ENCODE measurements around the gene FAM117A.

FAM117A gene

DNA sequence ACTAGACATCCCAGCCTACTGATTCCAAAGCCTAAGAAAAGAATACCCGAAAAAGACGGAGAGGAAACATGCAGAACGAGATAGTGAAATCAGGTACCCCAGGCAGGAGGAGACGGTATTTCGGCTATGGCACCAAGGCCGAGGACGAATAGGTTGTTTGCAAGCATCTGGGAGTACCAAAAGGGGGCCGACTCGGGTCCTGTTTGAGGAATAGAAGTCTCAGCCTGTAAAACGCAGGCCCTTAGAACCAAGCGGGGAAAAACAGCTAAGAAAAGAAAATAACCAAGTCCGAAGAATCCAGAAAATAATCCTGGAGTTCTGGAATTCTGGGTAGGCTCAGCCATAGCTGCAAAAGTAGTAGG is 56.7 kb downstream of the FAM117A start:
- no peak for DNase-seq

DNA sequence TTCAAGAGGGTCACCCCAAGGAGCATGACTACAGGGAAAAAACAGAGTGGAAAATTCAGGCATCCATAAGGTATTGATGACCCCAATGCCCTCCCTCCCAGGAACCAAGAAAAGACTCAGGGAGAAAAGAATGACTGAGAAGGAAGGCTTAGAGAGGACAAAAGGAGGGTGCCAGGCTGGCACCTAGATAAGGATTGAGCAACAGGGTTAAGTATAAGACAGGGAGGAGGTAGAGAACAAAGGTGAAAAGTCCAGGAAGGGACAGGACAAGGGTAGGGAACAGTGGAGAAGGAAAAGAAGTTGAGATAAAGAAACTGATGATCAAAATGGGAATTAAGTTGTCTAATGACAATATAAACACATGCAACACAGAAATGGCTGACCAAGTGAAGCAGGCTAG is 58.7 kb downstream of the FAM117A start:
- DNase-seq: no peak

DNA sequence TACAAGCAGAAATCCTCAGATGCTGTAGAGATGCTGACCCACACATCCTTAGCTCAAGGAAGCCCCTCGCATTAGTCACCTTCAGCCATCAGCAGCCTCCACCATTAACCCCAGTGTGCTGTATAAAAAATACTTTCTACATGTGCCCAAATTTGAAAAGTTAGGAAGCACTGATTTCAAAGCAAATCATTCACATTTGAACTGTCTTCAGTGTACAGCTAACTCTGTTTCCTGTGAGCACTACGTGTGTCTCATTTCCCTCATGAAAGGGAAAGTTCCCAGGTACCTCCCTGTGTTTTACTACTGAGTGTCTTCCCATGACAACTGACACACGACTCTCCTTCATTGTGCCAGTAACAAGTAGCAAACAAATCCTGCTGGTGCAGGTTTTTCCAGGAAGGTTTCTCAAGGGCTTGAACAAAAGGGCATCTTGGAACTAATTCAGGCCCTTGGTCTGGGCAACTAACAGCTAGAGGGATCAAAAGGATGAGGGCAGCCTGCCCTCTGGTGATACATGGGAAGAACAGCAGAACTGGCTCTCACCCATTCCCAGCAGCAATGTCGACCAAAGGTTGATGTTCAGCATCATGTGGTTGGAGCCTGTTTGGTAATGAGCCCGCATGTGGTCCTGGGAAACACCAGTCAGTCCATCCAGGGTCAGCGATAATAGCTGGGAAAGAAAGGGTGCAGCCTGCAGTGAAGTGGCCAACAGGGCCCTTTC is 60.2 kb downstream of the FAM117A start:
- DNase-seq: no peak

DNA sequence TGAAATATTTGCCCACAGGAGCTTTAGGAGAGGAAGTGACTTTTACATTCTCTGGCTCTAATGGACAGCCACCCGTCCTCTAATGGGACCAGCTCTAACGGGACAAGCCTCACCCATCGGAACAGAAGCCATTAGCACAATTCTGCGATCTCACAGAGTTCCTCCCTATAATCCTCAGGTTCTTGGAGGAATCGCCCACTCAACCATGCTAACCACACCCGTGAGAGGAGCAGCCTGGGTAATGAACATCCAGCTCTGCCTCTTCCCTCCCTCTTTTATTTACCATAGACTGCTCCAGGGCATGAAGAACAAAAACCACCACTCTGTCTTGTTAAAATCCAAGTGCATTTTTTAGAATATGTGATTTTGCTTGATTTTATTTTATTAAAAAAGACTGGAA is 63.0 kb downstream of the FAM117A start:
- no peak for DNase-seq

DNA sequence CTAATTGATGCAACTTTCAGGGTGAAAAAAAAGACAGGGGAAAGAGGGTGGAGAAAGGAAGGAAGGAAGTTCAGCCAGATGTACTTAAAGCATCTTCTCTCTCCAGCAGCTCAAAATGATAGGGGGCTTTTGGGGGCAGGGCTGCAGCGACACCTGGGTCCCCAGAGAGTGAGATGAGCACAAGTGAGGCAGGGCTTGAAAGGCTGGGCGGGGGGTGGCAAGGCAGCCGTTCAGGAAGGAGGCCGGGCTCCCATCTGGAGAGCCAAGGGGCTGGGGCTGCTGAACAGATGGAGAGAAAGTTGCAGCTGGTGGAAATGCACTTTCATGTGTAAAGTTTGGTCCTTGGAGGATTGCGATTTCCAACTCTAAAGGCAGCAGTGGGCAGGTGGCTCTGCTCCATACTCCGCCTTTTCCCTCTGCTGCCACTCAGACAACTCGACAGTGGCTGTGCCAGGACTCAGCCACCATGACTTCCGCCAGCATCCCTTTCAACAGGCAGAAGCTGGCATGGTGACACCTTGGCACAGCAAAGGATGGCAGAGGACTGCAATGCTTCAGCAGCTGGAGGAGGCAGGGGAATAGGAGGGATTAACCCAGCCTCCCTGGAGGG is 63.9 kb downstream of the FAM117A start:
- no peak for DNase-seq

DNA sequence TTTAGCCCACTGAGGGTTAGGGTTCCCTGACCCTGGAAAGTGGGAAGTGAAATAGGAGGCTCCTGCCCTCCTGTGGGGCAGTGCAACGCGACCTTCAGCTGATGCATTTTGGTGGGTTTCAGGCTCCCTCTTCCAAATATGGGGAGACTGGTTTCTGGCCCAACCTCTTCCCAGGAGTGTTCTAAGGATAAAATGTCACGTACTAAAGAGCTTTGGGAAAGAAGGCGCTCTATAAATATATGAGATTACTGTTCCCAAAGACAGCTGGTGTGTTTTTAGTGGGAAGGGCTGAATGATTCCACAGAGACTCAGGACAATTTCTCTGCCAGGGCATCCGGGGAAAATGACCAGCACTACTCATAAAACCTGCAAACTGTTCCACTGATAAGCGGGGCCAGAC is 65.9 kb downstream of the FAM117A start:
- no peak for DNase-seq

DNA sequence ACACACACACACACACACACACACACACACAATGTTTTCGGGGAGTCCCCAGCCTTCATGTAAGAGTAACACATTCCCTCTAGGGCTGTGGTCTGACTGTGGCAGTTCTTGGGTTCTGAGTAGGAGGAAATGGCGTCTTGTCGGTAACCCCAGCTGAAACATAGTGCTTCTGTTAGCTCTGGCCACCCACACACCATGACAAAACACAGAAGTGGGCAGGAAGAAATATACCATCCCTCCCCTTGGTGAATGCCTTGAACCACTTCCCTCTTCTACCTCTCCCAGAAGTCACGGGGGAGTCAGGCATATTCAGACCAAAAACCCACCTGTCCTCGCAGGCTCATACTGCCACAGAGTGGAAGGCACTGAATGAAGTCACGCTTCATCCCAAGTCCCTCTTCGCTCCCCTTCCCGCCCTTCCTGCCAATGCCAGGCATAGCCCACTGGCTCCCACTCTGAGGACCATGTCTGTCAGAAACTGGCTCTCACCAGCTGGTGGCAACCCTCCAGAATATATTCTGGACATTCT is 67.6 kb downstream of the FAM117A start:
- no peak for DNase-seq

DNA sequence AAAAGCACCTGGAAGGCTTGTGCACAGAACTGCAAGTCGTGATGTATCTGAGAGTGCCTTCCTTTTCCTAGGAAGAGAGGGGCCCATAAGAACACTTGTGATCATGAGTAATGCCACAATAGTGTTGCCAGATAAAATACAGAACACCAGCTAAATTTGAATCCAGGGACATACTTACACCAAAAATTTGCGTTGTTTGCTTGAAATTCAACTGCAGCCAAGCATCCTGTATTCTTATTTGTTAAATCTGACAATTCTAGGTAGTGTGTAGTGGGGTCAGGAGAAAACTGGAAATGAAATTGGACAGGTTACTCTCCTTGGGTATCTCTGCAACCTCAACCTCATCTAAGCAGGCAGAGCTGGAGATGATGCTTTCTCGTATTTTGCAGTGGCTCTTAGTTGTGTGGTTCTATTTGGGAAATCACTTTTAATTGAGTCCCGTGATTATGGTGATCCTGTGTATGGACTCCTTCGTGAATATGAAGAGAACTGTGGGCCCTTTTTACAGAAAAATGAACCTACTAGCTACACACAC is 68.2 kb downstream of the FAM117A start:
- DNase-seq: no peak

DNA sequence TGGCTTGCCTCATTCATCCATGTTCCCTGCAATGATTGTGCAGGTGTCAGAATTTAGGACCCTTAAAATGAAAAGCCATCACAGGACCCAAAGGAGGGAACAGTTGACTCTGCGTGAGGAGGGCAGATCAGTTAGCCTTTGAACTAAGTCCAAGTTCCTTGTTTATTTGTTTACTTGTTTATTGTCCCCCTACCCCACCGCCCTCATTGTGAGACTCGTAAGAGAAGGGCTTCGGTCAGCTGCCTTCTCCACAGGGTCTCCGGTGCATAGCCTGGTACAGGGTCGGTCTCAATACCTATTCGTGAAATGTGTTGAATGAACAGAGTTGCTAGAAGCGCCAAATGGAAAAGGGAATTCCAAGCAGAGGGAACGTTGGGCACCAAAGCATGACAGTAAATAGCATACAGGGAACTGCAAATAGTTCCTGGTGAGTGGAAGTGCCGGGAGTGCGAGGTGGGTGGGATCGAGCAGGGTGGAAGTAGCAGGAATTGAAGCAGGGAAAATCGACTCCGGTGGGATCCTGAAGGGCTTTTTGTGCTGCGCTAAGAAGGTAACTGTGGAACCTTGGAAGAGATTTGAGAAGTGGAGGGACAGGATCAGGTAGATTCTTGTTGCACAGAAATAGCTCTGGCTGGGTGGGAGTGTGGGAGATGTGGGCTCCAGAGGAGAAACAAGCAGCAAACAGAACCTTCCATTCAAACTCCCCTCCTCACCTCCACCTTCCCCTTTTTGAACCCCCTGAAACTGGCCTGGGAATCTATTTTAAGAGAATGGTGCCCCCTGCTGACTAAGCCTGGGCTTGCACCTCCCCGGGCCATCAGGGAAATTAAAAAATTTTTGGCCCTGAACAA is 68.9 kb downstream of the FAM117A start:
- no peak for DNase-seq

DNA sequence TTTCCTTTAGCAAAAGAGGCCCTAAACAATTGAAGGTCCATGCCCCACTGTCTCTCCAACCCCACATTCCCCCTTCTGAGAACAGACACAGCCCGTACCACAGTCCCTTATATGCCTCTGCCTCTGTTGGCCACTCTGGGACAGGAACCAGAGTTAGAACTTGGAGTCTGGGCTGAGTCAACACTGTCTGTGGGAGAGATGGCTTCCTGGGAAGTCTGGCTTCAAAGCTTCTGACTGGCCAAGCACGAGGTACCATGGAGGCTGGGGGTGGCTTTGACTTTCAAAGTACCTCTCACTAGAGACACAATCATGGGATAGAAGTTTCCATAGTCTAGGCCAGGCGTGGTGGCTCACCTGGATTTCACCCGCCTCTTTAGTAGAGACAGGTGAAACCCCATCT is 71.2 kb downstream of the FAM117A start:
- DNase-seq: no peak

DNA sequence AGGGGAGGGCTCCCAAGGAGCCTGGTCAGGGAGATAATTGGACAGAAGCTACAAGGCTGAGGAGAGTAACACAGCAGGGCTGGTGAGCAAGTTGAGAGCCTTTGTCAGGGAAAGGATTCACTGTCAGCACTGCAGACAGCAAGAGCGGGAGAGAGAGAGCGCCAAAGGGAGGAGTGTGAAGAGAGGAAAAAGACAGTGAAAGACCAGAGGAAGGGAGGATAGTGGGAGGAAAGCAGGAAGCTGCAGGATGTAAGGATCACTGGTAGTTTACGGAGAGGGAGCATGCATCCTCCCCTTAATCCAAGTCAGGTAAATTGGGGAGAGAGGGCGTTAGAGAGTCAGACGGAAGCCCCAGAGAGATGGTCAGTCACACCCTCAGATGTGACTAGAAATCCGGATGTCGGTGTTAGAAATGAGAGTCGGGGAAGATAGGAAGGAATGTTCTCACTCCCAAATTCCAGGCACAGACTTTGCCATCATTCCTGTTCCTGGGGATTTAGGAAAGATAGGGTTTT is 72.2 kb downstream of the FAM117A start:
- DNase-seq: no peak

DNA sequence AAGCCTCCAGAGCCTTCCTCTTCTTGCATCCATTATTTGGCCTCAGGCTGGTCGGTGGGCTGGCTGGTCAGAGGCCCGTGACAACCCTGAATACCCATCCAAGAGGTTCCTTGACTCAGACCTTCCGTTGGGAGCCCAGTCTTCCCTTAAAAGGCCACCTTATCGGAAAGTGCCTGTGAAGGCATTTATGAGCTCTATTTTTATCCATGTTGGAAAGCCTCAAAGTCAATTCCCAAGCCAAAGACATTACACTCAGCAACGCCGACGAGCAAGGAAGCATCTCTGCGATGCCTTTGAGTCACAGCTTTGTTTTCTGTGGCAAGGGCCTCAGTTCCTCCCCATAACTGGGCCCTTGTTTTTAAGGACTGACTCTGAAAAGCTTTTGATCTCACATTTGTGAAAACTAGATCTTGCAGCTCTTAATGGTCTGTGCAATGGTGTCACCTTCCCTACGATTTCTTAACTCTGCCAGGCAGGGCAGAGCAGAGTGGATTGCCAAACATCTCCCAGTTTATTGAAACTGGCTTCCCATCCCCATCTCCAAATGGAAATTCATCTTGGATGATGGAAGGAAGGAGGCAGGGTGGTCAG is 72.8 kb downstream of the FAM117A start:
- no peak for DNase-seq

DNA sequence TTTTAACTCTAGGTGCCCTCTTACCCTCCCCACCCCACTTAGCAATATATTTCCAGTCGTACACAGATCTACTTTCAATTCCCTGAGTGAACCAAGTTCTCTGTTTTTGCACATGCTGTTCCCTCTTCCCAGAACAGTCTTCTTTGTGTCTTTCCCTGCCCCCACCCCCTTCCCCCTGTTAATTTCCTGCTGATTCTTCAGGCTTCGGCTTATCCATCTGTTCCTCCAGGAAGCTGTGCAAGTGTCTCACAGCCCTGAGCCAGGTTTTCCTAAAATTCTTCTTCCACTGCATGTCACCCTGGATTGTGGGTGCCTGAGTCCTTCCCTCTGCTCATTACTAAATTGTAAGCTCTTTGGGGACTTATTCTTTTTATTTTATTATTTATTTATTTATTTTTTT is 73.7 kb downstream of the FAM117A start:
- DNase-seq: no peak

DNA sequence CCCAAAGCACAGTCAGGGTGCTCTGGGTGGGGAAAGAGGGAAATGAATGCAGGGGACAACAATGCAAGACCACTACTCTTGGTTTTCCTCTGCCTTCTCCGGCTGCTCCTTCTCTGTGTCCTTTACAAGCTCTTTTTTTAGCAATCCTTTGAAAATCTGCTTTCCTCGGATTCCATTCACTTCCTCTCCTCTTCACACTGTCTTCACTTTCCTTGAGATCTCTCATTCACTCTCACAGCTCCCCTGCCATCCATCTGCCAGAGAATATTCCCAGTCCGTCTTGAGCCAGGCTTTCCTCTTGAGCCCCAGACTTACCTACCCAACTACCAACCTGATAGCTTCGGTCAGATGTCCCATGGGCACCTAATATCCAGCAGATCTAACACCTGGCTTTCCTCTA is 75.1 kb downstream of the FAM117A start:
- DNase-seq: no peak

DNA sequence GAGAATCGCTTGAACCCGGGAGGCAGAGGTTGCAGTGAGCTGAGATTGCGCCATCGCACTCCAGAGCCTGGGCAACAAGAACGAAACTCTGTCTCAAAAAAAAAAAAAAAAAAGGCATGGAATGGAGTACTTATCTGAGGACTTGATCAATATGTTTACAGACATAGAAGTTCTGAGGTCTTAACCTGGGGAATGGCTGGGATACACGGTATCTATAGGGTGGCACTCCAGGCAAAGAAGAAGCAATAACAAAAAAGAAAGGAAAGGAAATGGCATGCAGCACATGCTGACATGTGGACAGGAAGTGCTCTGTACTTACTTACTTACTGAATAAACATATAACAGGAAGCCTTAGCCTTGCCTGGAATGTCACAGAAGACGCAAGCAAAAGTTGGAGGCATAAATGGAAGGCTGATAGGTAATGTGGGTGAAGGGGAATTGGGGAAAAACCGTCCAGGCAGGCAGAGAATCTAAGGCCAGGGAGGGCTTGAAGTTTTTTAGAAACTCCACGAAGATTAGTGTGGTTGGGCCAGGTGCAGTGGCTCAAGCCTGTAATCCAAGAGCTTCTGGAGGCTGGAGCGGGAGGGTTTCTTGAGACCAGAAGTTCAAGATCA is 75.9 kb downstream of the FAM117A start:
- DNase-seq: no peak

DNA sequence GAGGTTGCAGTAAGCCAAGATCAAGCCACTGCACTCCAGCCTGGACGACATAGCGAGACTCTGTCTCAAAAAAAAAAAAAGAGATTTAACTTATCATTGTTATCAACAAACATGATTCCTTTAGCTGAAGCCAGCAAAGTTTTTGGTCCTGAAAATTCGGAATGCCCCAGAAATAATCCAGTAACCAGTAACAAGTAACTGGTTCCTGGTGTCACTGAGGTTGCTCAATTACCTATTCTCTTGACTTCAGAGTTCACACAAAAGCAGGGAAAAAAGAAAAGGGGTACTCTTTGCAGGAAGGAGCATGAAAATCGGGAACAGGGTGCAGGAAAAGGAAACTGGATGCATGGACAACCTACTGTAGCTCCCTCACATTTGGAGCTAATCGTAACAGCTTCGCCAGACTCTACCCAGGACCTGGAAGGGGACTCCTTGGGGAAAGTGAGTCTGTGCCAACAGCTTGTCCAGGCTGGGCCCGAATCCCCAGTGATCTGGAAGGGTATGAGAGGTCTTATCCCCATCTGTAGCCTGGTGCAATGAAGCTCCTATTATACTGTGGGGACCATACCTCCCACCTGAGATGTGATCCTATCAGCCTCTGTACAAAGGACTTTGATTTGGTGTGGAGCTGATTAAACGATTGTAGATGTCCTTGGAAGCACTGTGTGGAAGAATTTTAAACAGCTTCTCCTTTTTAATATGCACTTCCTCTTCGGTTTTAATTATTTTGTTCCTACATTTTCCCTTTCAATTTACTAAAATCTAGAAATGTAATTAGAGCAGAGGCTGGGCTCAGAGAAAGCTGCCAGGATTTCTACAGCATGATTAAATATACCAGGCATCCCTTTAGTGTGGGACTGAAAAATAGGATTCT is 82.6 kb downstream of the FAM117A start:
- no peak for DNase-seq

DNA sequence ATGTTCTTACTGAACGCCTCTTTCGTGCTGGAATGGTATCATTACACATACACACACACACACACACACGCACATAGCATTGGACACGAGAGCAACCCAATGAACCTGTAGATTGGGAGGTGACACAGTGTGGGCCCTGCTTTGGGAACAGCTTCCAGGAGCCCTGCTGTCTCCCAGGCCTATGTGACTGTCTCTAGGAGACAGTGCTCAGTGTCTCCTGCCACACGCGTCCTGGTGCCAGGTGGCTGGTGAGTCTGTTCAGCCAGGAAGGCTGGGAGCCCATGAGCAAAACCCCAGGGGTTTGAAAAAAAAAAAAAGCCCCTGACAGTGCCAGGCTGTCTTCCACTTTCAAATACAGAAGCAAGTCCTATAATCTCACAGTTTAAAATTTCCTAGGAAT is 83.6 kb downstream of the FAM117A start:
- no peak for DNase-seq

DNA sequence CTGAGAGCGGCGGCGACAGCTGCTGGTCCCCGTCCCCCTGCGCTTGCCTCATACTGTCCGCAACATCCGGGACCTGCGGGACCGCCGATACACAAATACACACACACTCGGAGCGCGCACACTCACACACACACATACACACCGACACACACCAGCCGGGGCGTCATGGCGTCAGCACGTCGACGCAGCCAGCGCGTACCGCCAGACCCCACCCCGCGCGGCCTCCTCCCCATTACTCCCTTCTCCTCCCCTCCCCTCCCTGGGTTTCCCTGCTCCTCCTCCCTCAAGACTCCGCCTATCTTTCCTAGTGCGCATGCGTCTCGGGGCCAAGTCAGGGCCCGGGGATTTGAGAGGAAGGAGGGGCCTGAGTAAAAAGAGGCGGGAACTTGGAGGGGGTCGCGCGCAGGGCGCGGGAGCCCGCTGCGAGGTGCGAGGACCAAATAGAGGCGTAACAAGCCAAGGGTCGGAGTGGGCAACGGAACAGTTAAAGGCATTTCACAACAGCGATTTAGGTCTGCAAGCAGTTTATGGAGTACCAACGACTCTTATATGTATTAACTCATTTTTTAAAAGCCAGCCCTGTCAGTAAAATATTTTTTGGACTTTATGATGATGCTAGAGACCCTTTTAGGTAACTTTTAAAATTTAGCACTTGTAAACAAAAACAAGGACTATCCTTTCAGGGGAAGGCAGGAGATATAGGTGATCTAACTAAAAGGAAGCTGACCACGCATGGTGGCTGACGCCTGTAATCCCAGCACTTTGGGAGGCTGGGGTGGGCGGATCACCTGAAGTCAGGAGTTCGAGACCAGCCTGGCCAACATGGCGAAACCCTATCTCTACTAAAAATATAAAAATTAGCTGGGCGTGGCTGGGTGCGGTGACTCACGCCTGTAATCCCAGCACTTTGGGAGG is 85.7 kb downstream of the FAM117A start, which contains the start of gene SPOP:
SPOP (minus strand) TSS at position 165 of the 915 bp plus-strand sequence. CDS start 55,287 bp downstream, outside the sequence.
- peak; percentile 99 for DNase-seq

DNA sequence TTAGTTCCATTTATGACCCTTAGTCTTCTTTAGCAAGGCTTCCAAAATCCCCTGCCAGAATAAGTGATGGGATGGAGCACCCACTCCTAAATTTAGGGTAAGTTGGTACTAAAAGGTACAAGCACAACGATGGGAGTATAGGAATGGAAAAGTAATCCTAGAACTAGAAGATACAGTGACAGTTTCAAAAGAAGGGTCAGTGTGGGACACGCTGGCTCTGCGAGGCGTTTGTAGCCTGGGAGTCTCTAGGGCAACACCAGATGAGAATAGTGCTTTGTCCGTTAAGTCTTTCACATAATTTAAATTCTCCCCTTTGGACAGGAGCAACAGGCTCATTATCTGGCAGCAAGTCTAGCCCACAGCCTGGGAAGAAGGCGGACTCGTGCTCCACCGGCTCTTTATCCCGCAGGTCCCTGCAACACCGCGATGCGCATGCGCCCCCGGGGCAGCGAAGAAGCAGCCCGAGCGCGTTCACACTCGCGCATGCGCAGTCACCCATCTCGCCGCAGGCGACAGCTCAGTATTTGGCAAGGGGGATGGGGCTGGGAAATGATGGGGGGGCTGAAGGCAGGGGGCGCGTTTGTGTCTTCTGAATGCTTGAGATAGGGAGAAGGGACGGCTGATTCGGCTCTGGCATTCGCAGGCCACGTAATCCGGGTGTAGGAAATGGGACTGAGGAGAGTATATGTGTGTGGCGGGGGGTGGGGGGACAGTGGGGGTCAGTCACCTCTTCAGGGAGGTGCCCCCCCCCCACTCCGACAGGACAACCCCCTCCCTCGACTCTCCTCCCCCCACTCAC is 86.6 kb downstream of the FAM117A start:
- DNase-seq: peak; percentile 91

Measured in NCI-H2227 treated with DMSO at 0.1 percent for 48 hours (cell line).